NK-92 treated with Interleukin-12 subunit alpha and Interleukin-12 subunit beta, amount 100 ng/mL, for 24 hours (cell line): Measurements from ENCODE around the gene ODF2.

Source experiments
- DNase-seq: peaks from one replicate; lab custom pipeline; 2025; lab: John Stamatoyannopoulos, UW

ODF2 gene

DNA sequence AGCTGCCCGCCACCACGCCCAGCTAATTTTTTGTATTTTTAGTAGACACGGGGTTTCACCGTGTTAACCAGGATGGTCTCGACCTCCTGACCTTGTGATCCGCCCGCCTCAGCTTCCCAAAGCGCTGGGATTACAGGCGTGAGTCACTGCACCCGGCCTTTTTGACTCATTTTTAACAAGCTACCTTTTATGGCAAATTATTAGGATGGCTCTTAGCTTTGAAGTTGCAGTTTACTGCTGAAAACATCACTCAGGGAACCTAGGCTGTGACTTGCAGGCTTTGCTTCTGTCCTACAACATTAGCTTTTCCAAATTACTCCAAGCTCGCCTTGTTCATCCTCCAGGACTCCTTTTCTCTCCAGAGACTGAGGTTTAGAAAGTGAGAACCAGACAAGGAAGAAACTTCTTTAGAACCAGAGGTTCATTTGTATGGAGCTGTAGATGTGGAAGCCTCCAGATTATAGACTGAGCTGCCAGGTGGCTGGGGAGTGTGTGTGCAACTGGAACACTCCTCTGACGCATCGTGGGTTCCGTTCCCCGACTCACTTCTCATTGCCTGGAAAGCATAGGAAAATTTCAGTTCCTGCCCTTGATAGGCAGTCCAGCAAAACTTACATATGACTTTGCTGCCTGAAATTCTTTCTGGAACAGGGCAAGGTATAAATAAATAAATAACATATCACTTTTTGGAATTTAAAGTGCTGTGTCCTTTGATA lies 72.8 kb downstream of the ODF2 start:
- DNase-seq = no peak

GRCh38 chr9:128529191-128529590 lies 73.4 kb downstream of the ODF2 start:
- DNase-seq = no peak

DNA sequence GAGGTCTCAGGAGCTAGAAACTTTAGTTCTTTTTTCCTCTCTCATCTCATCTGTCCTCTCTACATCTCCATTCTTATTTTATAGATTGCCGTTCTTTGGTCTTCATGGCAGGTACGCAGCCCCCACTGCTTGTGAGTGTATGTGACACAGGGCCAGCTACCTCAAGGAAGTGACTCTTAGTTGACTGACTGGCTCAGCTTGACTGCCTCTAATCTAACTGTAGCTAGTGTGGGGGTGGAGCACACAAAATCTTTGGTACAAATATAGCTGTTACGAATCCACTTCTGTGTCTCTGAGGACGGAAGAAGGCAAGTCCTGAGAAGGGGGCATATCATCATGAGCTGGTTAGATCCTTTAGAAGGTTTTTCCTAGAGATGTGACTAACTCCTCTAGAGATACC lies 76.8 kb downstream of the ODF2 start:
- DNase-seq = no peak

DNA sequence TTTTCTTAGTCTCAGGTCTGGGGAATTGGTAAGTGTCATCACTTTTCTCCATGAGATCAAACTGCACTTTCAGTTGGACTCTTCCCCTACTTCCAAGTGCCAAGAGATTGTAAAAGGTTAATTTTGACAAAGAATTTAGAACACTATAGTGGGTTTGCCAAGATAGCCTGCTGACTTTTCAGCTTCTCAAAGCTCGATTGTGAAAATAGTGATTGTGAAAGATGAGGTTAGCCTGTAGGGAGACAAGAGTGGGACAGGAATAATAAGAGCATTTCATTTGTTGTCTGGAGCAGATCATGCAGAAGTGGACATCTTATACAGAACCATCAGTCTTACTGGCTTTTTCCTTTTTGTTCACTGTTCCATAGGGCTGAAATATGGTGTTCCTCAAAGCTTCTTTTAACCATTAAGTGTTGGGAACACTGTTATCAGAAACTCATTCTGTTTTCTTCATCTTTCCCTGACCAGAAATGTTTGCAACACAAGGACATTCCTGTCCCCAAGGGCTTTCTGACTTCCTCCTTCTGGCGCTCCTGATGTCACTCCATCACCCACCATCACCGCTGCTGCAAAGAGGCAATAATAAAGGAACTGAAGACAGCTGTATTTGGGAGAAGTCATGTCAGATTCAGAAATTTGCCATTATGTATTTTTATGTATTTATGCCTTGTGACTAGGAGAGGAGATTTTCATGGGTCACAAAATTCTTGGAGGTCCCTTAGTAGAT lies 85.0 kb downstream of the ODF2 start:
- DNase-seq = no peak

- no peak for DNase-seq
Observed at GRCh38 chr9:128546504-128546903, 90.7 kb downstream of the ODF2 start.

DNA sequence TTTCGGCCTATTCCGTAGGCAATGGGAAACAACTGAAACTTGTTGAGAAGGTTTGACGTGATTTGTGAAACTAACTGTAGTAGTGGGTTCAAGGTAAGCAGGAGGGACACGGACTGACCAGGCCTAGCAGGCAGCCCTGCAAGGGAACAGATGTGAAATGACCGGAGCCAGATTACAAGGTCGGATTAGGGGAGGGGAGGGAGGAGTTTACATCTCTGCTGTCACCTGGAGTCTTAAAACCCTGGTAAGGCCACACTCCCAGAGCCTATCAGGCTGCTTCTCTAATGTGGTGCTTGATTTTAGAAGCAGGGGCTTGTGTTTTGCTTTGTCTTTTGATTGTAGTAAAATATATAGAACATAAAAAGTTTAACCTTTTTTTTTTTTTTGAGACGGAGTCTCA lies 93.1 kb downstream of the ODF2 start:
- DNase-seq = no peak

GRCh38 chr9:128550226-128550625 lies 94.4 kb downstream of the ODF2 start:
- no peak for DNase-seq
